GM20000 (cell line): Measurements from ENCODE around the gene PROCA1.

Experiments used
- DNase-seq: peaks from one replicate; pipeline ENCODE4 v3.0.0; 2012; ENCODE audit warnings: low spot score
- CTCF ChIP-seq: IDR thresholded peaks from 2 replicates; pipeline ENCODE4 v1.5.1; 2012; ENCODE audit warnings: mild to moderate bottlenecking, control low read depth; ENCODE audit errors: extremely low read depth, missing control alignments

Gene PROCA1

GRCh38 chr17:28711723-28712031 is at the start of gene PROCA1:
Gene PROCA1, minus strand, starts transcription at chr17:28711888. Its CDS starts 228 bp downstream, at chr17:28711660.
- no peak for TF ChIP-seq CTCF
- peak; percentile 59 for DNase-seq

- no peak for TF ChIP-seq CTCF
- no peak for DNase-seq
Measured at GRCh38 chr17:28760601-28761562, 49.2 kb upstream of the PROCA1 start.

GRCh38 chr17:28759256-28759865 is 47.7 kb upstream of the PROCA1 start:
- DNase-seq: no peak
- TF ChIP-seq CTCF: no peak

- no peak for TF ChIP-seq CTCF
- no peak for DNase-seq
Measured at GRCh38 chr17:28758411-28759121, 46.9 kb upstream of the PROCA1 start.

GRCh38 chr17:28756049-28756804 is 44.5 kb upstream of the PROCA1 start:
- no peak for TF ChIP-seq CTCF
- DNase-seq: no peak

- no peak for DNase-seq
- TF ChIP-seq CTCF: no peak
Measured at GRCh38 chr17:28755486-28755885, 43.8 kb upstream of the PROCA1 start.
